Daoy (cell line): ENCODE data around the gene ST3GAL2. TPM values are rescaled to one million over a fixed set of nuclear protein-coding genes. Genes with fewer than 3 reads are reported as not detected.

Experiments used
- DNase-seq: peaks from one replicate; pipeline ENCODE4 v3.0.0-alpha.2; 2015; ENCODE audit warnings: low read depth
- total RNA-seq: library from RNA; depleted of rRNA; stranded (reverse); fragments of >200 nt; shearing (Covaris generic); gene quantifications from 2 replicates; pipeline ENCODE4 v1.2.3, GENCODE V29; 2014

The ST3GAL2 gene
- total RNA-seq, 1 experiment from 2014 or later = 22.1 TPM

DNA sequence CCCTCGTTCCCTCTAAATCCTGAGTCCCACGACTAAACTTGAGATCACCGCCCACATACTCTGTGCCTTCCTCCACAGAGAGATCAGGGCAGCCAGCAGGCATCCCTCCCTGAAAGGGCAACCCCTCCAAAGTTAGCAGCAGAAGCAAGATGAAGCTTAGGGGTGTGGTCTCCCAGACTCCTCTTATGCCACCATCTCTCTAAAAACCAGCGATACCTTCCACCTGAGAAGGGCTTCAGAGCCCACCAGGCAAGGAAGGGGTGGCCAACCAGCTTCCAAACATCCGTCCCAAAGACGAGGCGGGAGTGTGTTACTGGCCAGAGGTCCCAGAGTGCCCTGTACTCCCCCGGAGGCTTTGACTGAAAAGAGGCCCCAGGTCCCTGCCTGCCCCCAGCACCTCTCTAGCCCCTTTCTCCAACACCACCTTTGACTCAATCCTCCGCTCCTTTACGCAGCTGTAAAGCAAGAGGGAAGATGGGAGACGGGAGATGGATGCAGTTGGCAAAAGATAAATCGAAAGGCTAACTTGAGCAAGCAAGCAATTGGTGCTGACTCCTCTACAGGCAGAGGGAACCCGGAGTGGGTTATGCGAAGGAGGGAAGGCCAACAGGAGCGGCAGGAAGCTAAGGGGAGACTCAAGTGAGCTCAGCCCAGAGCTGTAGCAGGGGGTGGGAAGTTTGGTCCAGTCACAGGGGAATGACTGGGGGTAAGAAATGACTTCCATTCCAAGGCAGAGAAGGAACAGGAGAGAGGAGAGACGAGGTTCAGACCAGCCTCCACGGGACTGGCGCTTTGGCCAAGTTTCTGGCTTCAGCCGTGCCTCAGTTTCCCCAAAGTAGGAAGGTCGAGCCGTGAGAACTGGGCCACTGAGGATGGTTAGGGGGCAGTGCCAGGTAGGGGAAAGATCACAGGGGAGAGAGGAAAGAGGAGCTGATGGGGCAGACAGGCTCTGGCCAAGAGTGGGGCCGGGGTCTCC, 1.0 kb downstream of the ST3GAL2 start:
- DNase-seq = peak; percentile 65

DNA sequence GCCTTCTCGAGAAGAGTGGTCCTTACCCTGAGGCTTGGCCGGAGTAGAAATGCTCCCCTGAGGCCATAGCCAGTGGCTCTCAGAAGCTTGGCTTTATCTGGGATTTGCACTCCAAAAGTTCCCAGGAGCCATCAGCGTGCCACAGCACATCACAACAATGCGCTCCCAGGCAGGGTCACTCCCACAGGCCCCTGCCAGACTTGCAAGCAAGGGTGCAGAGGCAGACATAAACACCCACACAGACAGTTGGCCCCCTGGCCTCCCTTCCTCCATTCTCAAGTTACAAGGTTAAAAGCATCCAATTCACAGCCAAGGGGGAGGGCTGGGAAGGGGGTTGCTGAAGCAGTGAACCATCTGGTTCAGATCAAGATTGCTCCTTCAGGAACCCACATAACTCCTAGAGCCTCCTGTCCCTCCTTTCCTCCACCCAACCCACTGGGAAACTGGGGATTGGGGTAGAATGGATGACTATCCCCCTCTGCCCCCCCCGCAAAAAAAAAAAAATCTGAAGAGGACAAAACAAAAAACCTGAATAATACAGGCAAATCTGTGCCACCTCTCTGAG, 1.8 kb downstream of the ST3GAL2 start:
- peak; percentile 89 for DNase-seq

DNA sequence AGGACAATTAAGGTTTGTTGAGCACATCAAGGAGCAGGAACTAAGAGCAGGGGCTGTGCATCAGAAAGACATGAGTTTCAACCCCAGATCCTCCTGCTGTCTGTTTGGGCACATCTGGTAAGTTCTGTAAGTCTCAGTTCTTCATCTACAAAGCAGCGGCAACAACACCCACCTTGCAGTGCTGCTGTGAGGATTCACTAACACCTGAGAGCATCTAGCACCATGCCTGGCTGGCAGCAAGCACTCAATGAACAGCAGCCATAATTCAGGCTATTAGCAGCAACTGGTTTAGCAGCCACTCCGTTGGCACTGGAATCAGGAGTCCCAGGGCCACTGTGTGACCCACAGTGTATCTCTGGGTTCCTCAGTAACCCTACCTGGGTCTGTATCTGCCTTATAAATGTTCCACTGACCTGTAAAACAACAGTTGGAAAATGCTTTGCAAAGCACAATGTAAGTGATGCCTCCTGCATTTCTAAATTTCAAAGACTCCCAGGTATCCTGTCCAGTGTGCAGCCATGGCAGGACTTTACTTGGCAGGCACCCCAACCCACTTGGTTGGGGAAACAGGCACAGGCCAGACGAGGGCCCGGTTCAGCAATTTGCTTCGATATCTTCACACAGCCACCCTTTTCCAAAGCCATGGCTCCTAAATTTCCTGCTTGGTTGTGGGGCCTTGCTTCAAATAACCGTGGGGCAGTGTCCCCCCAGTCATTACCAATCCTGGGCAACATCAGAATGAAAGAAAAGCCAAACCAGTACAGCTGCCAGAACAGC, 4.2 kb downstream of the ST3GAL2 start:
- no peak for DNase-seq

- DNase-seq = peak; percentile 81
Measured at GRCh38 chr16:70433458-70434103, 5.3 kb downstream of the ST3GAL2 start.

DNA sequence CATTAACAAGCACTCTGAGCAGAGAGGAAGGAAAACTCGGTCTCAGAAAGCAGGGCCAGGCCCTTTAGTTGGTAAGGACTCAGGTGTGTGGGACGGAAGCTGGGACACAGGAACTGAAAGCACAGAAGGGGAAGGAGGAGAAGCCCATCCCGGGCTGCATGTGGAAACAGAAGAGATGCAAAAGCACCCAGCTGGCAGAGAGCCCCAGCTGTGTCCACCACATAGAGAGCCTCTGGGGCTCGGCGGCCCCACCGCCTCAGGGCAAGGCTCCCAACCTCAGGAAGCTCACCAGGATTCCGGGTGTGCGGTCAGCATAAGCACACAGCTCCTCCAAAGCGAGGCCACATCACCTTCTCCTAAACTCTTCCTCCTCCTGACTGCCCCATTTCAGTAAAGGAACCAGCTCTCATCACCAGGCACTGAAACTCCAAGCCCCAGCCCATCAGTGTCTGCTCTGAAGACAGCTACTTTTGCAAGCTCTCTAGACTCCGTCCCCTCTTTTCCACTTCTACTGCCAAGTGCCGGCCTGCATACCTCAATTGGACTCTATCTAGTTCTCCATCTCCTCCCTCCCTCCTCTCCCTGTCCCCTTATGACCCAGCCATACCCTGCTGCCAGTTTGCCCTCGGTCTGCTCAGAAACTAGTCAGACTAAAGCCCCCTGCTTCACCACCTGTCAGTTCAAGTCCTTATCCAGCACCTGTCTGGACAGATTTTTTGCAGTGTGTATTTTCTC, 6.0 kb downstream of the ST3GAL2 start:
- DNase-seq = peak; percentile 46

GRCh38 chr16:70432356-70432722, 6.6 kb downstream of the ST3GAL2 start:
- no peak for DNase-seq

DNA sequence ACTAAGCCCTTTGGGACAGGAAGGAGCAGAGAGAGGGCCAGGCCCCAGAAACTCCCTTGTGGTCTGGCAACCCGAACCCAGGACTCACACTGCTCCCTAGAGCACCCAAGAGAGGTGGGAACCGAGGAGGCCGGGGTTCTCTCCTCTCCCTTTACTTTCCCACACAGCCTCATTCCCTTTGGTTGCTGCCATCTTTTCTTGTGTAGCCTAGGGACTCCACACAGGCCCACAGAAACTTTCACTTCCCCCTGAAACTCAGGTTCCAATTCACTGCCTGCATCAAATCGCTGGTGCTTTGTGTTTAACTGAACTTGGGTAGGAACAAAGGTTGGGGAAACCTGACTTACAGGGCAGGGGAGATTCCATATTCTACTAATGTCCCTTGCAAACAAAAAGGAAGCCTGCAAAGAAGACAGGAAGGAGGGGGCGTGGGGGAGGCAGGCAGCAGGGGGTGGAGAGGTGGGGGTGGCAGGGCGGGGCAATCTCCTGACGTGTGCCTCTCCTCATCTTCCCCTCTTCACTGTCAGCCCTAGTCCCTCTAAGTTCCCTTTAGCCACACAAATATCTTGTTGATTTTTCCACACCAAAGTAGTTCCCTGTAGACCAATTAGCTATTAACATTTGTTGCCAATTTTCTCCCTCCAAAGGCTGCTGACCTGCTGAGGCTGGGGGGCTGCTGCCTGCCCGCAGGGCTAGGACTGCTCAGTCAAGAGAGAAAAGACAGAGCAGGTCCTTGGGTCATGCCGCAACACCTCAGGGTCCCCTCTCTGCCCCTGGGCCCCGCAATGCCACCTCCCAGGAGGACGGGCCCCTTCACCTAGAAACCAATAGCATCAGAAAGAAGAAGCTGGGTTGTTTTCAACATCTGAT, 8.0 kb downstream of the ST3GAL2 start:
- DNase-seq = peak; percentile 45

DNA sequence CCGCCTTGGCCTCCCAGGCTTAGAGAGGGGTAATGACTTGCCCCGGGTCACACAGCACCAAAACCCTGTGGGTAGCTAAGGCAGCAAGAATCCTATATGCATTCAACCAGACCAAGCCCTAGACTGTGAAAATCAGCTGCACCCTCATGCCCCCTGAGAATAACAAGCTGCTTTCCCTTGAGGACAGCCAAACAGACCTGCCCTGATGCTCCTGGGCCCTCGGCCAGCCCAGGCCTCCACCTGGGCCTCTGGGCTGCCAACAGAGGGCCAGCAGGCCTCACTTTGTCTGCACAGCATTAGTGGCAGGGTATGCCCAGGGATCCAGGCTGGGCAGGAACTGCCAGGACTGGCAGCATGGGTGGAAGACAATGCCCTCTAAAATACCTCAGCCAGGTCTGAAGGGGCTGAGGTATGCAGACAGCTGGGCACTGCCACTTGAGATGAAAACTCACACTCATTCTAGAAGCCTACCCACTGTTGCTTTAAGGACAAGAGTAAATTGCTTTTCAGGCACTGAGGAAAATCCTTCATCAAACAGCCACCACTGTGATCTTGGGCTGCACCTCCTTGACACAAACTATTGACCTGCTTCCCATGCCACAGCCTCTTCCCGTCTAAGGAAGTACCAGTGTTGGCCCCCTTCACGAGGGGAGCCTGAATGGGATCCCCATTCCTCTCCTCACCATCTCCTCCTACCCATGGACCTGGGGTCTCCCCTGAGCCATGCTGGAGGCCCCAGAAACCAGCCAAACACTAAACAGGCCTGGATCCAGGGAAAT, 8.8 kb downstream of the ST3GAL2 start:
- DNase-seq = no peak

GRCh38 chr16:70428178-70428998, 10.5 kb downstream of the ST3GAL2 start:
- DNase-seq = peak; percentile 97

- no peak for DNase-seq
Measured at GRCh38 chr16:70427786-70428177, 11.1 kb downstream of the ST3GAL2 start.

GRCh38 chr16:70422543-70422942, 16.4 kb downstream of the ST3GAL2 start:
- no peak for DNase-seq

GRCh38 chr16:70421473-70422311, 17.2 kb downstream of the ST3GAL2 start:
- DNase-seq = no peak

DNA sequence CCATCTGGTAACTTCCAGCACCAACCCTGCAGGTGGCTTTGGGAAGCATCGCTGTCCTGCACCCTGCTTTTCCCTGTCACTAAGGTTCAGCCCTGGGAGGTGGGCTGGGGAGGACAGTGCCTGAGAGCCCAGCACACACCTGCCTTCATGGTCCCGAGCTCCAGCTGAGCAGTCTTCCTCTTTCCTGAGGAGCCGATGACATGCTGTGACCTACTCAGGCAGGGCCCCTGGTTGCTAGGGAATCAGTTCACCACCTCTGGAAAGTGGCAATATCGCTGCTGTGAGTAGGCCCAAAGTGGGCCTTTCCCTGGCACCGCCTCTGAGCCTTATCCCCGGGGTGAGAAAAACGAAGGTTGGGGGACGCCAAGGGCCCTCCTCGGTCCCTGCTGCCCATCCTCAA, 17.9 kb downstream of the ST3GAL2 start:
- DNase-seq = no peak

DNA sequence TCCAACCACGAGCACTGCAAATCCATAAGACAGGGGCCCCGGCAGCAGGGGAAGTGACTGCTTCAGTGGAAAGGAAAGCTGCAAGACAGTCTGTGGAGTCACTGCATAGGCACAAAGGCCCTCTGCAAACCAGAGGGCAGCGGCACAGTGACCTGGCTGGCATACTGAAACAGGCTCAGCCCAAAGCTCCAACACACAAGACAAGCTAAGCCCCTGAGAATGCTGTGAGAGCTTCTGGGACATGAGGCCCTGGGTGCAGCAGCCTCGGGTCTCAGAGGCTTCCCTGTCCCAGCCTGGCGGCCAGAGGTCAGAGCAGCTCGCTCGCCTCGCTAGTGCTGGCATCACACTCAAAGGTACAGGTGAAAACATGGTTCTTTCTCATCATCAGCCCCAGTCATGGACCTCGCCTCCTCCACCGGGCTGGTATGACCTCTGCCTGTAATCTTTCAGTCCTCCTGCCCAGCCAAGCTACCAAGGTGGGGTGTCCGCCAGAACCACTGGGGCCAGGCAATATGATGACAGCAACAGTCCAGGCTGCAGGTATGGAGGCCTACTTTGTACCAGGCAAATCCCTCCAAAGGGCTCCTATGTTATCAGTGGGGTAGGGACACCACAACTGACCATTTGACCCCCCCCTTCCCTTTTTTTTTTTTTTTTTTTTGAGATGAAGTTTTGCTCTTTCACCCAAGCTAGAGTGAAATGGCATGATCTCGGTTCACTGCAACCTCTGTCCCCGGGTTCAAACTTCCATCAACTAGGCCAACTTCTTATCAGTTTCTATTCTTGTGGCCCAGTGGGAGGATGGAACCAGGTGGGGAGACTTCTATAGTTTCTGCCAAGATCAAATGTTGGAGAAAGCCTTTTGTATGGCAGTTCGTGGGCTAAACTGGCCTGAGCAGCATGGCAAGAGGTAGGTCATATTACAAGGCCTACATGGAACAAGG, 19.2 kb downstream of the ST3GAL2 start:
- no peak for DNase-seq

- DNase-seq = no peak
Measured at GRCh38 chr16:70418993-70419318, 19.9 kb downstream of the ST3GAL2 start.

DNA sequence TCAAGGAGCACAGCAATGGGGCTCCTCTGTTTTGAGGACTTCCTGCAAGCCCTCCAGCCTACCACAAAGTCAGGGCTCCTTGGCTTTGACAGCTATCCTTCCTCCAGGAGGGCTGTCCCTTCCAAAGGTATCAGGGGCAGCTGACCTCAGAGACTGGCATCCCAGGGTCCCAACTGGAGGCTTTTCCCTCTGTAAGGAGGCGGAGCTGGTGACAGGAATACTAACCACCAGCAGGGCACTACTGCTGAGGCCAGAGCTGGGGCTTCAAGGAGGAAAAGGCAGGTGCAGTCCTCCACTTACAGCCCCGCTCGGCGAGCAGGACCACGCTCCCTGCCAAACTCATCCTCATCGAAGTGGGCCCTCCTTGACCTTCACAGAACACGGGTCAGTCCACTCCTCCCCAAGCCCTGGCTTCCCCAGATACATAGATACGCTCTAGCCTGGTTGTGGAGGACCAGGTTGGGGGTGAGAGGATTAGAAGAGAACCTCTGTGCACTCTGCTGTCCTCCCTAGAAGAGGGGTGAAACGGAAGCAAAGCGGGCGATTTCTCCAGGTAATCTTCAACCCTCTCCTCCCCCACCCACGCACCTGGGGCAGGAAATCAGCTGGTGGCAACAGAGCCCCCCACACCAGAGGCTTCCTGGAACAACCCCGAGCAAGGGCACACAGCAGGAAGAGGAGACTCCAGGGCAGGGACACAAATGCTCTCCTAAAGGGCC, 20.5 kb downstream of the ST3GAL2 start:
- DNase-seq = no peak
